Ectodermal cell (in vitro differentiated cells): ENCODE data around the gene RAB3A.

Experiments used
- H3K27ac ChIP-seq: 2 replicates; pipeline ENCODE4 v1.7.0; 2013; ENCODE audit warnings: mild to moderate bottlenecking, low read depth, low read length; ENCODE audit not compliant: insufficient read depth, poor library complexity, severe bottlenecking
- H3K27me3 ChIP-seq: 2 replicates; pipeline ENCODE4 v1.7.0; 2013; ENCODE audit warnings: mild to moderate bottlenecking, low read length; ENCODE audit not compliant: insufficient read depth, control insufficient read depth, poor library complexity, severe bottlenecking
- H3K36me3 ChIP-seq: one replicate; pipeline ENCODE4 v1.7.0; 2013; ENCODE audit warnings: low read length; ENCODE audit not compliant: control insufficient read depth, insufficient read depth
- H3K4me1 ChIP-seq: one replicate; pipeline ENCODE4 v1.7.0; 2013; ENCODE audit warnings: low read length; ENCODE audit not compliant: control insufficient read depth, insufficient read depth
- H3K4me3 ChIP-seq: 2 replicates; pipeline ENCODE4 v1.7.0; 2013; ENCODE audit warnings: low read depth, low read length, control low read depth; ENCODE audit not compliant: insufficient read depth
- H3K9me3 ChIP-seq: 2 replicates; pipeline ENCODE4 v1.7.0; 2013; ENCODE audit warnings: mild to moderate bottlenecking, low read length, moderate library complexity; ENCODE audit not compliant: control insufficient read depth
- WGBS, 2 experiments: methylation state at CpG; one replicate each; pipeline ENCODE4 v1.1.7; 2013; ENCODE audit warnings: missing lambda C conversion rate in 2 of 2; 5-methylcytosine and 5-hydroxymethylcytosine counted together

The RAB3A gene

GRCh38 chr19:18185538-18185937 is 18.3 kb downstream of the RAB3A start:
- no peaks in the 10 kb centered on the region for H3K9me3 ChIP-seq
- 32 to 44% methylated on average over 6 of the region's 6 CpGs for WGBS, 2 experiments

GRCh38 chr19:18183529-18183928 is 20.3 kb downstream of the RAB3A start:
- Histone ChIP-seq H3K9me3 (no peaks in the 10 kb centered on the region), H3K36me3 (no peaks in the 10 kb centered on the region), H3K27me3 (no peaks in the 10 kb centered on the region), H3K4me1 (no peaks in the 10 kb centered on the region), H3K4me3 (no peak overlapping the region), H3K27ac (no peak overlapping the region)

More at GRCh38 chr19:18185538-18185937, 18.3 kb downstream of the RAB3A start:
- H3K27me3 ChIP-seq, result no peaks in the 10 kb centered on the region
- no peak overlapping the region for H3K4me3 ChIP-seq
- no peak overlapping the region for H3K27ac ChIP-seq
- no peaks in the 10 kb centered on the region for H3K4me1 ChIP-seq
- H3K36me3 ChIP-seq, result no peaks in the 10 kb centered on the region

DNA sequence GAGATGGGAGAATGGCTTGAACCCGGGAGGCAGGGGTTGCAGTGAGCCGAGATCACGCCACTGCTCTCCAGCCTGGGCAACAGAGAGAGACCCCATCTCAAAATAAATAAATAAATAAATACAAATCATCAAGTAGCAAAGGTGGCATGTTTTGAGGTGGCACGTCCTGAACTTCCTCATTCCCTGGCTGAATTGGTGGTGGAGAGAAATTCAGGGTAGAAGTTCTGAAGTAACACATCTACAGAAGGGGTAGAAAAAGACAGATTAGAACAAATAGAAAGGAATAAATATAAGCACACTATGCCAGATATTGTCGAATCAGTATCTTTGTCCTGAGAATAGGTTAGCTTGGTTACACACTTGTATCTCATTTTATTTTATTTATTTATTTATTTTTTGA is 23.9 kb downstream of the RAB3A start:
- WGBS, 2 experiments, result 81 to 100% methylated on average over 2 to 5 of the region's 5 CpGs
- H3K27ac ChIP-seq, result no peak overlapping the region
- H3K9me3 ChIP-seq, result no peaks in the 10 kb centered on the region
- no peaks in the 10 kb centered on the region for H3K36me3 ChIP-seq
- no peak overlapping the region for H3K4me3 ChIP-seq
- H3K4me1 ChIP-seq, result no peaks in the 10 kb centered on the region
- H3K27me3 ChIP-seq, result peaks cover 7% of the 10 kb centered on the region

DNA sequence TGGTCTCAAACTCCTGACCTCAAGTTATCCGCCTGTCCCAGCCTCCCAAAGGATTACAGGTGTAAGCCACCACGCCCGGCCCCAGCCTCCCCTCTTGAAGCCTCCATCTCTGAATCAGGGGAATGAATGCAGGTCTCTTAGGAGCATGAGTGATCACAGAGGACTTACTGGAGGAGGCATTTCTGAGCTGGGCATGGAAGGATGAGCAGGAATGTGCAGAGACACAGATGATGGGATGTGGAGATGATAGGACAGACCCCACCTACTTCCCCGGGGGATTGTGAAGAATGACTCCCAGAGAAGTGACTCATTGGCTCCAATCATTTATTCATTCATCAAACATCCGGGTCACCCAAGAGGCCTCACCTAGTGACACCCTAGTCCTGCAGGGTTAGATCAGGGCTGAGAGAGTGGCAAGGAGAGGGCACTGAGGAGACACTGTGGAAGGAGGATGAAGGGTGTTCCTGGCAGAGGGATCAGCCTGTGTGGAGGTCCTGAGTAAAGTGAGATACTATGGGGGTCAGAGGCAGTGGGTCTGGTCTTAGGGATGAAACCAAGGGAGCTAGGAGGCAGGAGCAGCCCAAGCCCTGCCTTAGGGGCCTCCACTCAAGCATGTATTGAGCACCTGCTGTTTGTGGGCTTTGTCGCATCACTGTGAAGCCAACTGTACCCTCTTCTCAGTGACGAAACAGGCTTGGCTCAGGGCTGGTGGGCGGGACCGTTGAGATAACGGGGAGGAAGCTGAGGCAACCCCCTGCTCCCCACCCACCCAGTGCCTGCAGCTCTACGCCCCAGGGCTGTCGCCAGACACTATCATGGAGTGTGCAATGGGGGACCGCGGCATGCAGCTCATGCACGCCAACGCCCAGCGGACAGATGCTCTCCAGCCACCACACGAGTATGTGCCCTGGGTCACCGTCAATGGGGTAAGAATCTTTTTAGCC is 27.2 kb downstream of the RAB3A start:
- Histone ChIP-seq H3K36me3 (no peaks in the 10 kb centered on the region), H3K27me3 (peaks cover 27% of the 10 kb centered on the region), H3K27ac (no peak overlapping the region), H3K4me1 (peaks cover 9% of the 10 kb centered on the region), H3K4me3 (no peak overlapping the region), H3K9me3 (no peaks in the 10 kb centered on the region)
- WGBS, 2 experiments, result 93 to 95% methylated on average over 18 to 19 of the region's 19 CpGs

DNA sequence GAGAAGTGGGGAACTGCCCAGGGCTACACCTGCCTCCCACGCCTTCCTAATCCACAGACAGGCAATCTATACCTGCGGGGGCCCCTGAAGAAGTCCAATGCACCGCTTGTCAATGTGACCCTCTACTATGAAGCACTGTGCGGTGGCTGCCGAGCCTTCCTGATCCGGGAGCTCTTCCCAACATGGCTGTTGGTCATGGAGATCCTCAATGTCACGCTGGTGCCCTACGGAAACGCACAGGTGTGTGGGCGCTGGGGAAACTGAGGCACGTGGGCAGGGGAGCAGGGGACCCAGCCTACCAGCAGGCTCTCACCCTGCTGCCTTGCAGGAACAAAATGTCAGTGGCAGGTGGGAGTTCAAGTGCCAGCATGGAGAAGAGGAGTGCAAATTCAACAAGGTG is 28.9 kb downstream of the RAB3A start:
- Histone ChIP-seq H3K27me3 (peaks cover 27% of the 10 kb centered on the region), H3K36me3 (no peaks in the 10 kb centered on the region), H3K4me3 (no peak overlapping the region), H3K27ac (no peak overlapping the region), H3K4me1 (peaks cover 9% of the 10 kb centered on the region), H3K9me3 (no peaks in the 10 kb centered on the region)
- WGBS, 2 experiments, result 93 to 94% methylated on average over 11 of the region's 11 CpGs

DNA sequence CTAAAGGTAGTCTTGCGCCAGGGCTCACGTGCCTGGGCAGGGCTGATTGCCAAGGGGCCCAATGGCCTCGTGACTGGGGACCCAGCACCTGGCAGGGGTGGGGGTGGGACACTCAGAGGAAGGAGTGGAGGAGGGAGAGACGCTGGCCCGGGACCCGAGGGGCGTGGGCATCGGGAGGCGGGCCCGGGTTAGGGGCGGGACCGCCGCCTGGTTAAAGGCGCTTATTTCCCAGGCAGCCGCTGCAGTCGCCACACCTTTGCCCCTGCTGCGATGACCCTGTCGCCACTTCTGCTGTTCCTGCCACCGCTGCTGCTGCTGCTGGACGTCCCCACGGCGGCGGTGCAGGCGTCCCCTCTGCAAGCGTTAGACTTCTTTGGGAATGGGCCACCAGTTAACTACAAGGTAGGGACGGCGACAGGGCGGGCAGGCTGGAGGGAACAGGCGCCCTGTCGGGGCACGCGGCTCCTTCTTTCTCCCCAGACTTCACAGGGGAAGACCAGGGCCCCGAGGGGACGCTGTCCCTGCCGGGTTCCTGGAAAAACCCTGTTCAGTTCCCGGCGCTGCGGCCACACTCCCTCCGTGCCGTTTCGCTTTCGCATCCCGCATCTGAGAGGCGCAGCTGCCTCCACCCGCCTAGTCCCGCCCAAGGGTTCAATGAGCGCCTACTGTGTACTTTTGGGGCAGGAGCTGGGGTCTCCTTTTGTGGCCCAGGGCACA is 30.1 kb downstream of the RAB3A start, which contains the start of gene IFI30:
TSS of gene IFI30 (plus strand) at position 242 of the 717 bp plus-strand sequence. CDS start at position 271, 29 bp downstream.
- peaks cover 6% of the 10 kb centered on the region for H3K36me3 ChIP-seq
- no peak within 1 kb of the TSS for H3K27ac ChIP-seq
- H3K4me1 ChIP-seq, result peaks cover 9% of the 10 kb centered on the region
- WGBS, 2 experiments, result 3% methylated on average over 47 of the region's 47 CpGs
- H3K9me3 ChIP-seq, result no peaks in the 10 kb centered on the region
- H3K27me3 ChIP-seq, result peaks cover 27% of the 10 kb centered on the region
- peak within 1 kb of the TSS; percentile 25 for H3K4me3 ChIP-seq

- Histone ChIP-seq H3K4me3 (no peak overlapping the region), H3K4me1 (peaks cover 9% of the 10 kb centered on the region), H3K27ac (no peak overlapping the region), H3K36me3 (peaks cover 12% of the 10 kb centered on the region), H3K9me3 (no peaks in the 10 kb centered on the region), H3K27me3 (peaks cover 27% of the 10 kb centered on the region)
- WGBS, 2 experiments, result 84 to 85% methylated on average over 18 of the region's 18 CpGs
Measured at GRCh38 chr19:18173054-18173571, 30.7 kb downstream of the RAB3A start.

- H3K4me1 ChIP-seq, result peaks cover 9% of the 10 kb centered on the region
- H3K9me3 ChIP-seq, result no peaks in the 10 kb centered on the region
- H3K4me3 ChIP-seq, result no peak overlapping the region
- 86% methylated on average over 7 of the region's 7 CpGs for WGBS, 2 experiments
- no peak overlapping the region for H3K27ac ChIP-seq
- peaks cover 14% of the 10 kb centered on the region for H3K36me3 ChIP-seq
- H3K27me3 ChIP-seq, result peaks cover 27% of the 10 kb centered on the region
Measured at GRCh38 chr19:18172331-18173053, 31.4 kb downstream of the RAB3A start.

- peaks cover 9% of the 10 kb centered on the region for H3K4me1 ChIP-seq
- H3K9me3 ChIP-seq, result no peaks in the 10 kb centered on the region
- 86 to 91% methylated on average over 8 of the region's 8 CpGs for WGBS, 2 experiments
- H3K27me3 ChIP-seq, result peaks cover 27% of the 10 kb centered on the region
- H3K27ac ChIP-seq, result no peak overlapping the region
- H3K4me3 ChIP-seq, result no peak overlapping the region
- peaks cover 20% of the 10 kb centered on the region for H3K36me3 ChIP-seq
Measured at GRCh38 chr19:18171605-18172327, 32.1 kb downstream of the RAB3A start.
